Sigmoid colon (tissue), 7 donors: ENCODE results near the gene S1PR4. TPM values are rescaled to one million over a fixed set of nuclear protein-coding genes. Genes with fewer than 3 reads are reported as not detected.
A peak's percentile ranks its signal among the peaks of the same experiment; 100 is the strongest.
"Not testable (repeated sequence)": the region's sequence is repeated elsewhere in the genome, so short reads cannot be mapped to it uniquely, and the experiment has no call there.

ENCODE experiments used
- DNase-seq: peaks from one replicate; pipeline ENCODE4 v3.0.0-alpha.2; 2019
- H3K27ac ChIP-seq, 4 donors: fragments of 200-600 bp; sonication (generic); one replicate each; pipeline ENCODE4 v1.5.1; 2016 to 2019; ENCODE audit warnings: mild to moderate bottlenecking in 1 of 4
- H3K27me3 ChIP-seq, 3 donors: fragments of 200-600 bp; sonication (generic); one replicate each; pipeline ENCODE4 v1.5.1; 2019; ENCODE audit warnings: mild to moderate bottlenecking in 1 of 3
- H3K36me3 ChIP-seq, 4 donors: fragments of 200-600 bp; sonication (generic); one replicate each; pipeline ENCODE4 v1.5.1; 2016 to 2019
- H3K4me1 ChIP-seq, 4 donors: fragments of 200-600 bp; sonication (generic); one replicate each; pipeline ENCODE4 v1.5.1; 2017 to 2019
- H3K4me3 ChIP-seq, 4 donors: fragments of 200-600 bp; sonication (generic); one replicate each; pipeline ENCODE4 v1.5.1; 2017 to 2019; ENCODE audit warnings: mild to moderate bottlenecking in 2 of 4, moderate library complexity in 1 of 4
- H3K9me3 ChIP-seq, 4 donors: fragments of 200-600 bp in 3 of 4; sonication (generic) in 3 of 4; one replicate each; pipeline versions ENCODE4 v1.5.1 to v1.6.1; 2013 to 2019
- EP300 ChIP-seq, 4 donors: sonication (generic); formaldehyde crosslinking; IDR thresholded peaks; one replicate each; pipeline ENCODE4 v1.6.1; 2017; ENCODE audit warnings: antibody characterized with exemption in 4 of 4
- POLR2A ChIP-seq, 2 donors: fragments of 450-650 bp; IDR thresholded peaks; one replicate each; pipeline ENCODE4 v1.6.1; 2016; ENCODE audit warnings: antibody characterized with exemption in 2 of 2, mild to moderate bottlenecking in 2 of 2, moderate library complexity in 2 of 2
- POLR2AphosphoS5 ChIP-seq, 4 donors: sonication (generic); formaldehyde crosslinking; IDR thresholded peaks; one replicate each; pipeline ENCODE4 v1.6.1; 2017; ENCODE audit warnings: antibody characterized with exemption in 4 of 4
- WGBS, 2 donors: extraction: QIAGEN DNeasy Blood & Tissue Kit; methylation state at CpG; one replicate each; pipeline ENCODE4 v1.1.7; 2013; 5-methylcytosine and 5-hydroxymethylcytosine counted together
- intact Hi-C: fragments of 100-400 bp; cut with DNase I; formaldehyde crosslinking; loops from one replicate; pipeline ENCODE4 v1.15.1; 2023
- polyA plus RNA-seq, 3 donors: library from polyadenylated mRNA; stranded (reverse); fragments of 200-250 nt; gene quantifications; one replicate each; pipeline ENCODE4 v1.2.3, GENCODE V29; 2013
- total RNA-seq, 4 donors: library from RNA; depleted of rRNA; stranded (reverse); fragments of >200 nt; gene quantifications; one replicate each; pipeline ENCODE4 v1.1.0, GENCODE V29; 2016
- TF ChIP-seq, protein P1 (sequence below), 4 experiments: fragments of 450-650 bp in 3 of 4; fragments of 200-600 bp in 1 of 4; IDR thresholded peaks; one replicate each; pipeline ENCODE4 v1.5.1; 2016 to 2019; ENCODE audit warnings: antibody characterized with exemption in 4 of 4, mild to moderate bottlenecking in 3 of 4, moderate library complexity in 2 of 4
- donor health status: healthy with polysubstance abuse.
- donor health status: Bipolar disorder and iron deficiency.
- donor health status: healthy.

S1PR4 gene
- total and polyA plus RNA-seq, 7 donors: 0.33 to 24.4 (median 0.60) TPM; not detected in 2

DNA sequence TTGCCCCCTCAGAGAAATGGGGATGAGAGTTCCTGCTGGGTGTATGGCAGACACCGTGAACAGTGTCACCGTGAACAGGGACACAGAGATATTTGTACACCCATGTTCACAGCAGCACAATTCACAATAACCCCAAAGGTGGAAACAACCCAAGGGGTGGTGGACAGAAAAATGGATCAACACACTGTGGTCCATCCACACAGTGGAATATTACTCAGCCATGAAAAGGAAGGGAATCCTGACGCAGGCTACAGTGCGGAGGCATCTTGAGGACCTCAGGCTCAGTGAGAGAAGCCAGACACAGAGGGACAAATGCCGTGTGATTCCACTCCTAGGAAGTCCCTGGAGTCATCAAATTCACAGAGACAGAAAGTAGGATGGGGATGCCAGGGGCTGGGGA is 38.3 kb downstream of the S1PR4 start:
- Histone ChIP-seq H3K27ac (no peak overlapping the region), H3K27me3 (peaks cover 0 to 14% (median 3%) of the 10 kb centered on the region in 3 donors), H3K36me3 (no peaks in the 10 kb centered on the region), H3K4me1 (no peaks in the 10 kb centered on the region), H3K4me3 (no peak overlapping the region), H3K9me3 (no peaks in the 10 kb centered on the region)
- no peak for DNase-seq
- no peak for TF ChIP-seq POLR2AphosphoS5 (IDR thresholded peaks at IDR 0.05)
- TF ChIP-seq POLR2A (IDR thresholded peaks at IDR 0.05): no peak
- intact Hi-C loops: no loop called here
- WGBS, 2 donors: 87 to 88% methylated on average over 5 of the region's 5 CpGs

DNA sequence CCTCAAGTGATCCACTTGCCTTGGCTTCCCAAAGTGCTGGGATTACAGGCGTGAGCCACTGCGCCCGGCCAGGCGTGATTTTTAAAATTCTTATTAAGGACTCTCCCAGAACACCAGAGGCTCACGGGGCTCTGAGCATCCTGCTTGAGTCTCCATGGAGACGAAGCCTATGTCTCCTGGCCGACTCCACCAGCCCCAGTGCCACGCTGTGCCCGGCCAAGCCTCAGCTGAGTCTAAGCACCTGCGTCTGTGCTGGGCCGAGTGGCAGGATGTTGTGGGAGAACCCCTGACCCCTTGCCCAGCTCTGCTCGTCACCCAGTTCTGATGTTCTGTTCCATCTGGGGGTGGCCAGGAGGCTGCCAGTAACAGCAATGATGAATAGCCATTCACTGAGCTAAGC is 42.0 kb downstream of the S1PR4 start:
- no peak for DNase-seq
- Histone ChIP-seq H3K4me1 (peaks cover 0 to 12% (median 6%) of the 10 kb centered on the region in 4 donors), H3K4me3 (no peak overlapping the region), H3K27ac (no peak overlapping the region), H3K36me3 (no peaks in the 10 kb centered on the region), H3K9me3 (no peaks in the 10 kb centered on the region), H3K27me3 (peaks cover 13 to 49% (median 25%) of the 10 kb centered on the region in 3 donors)
- TF ChIP-seq, protein P1, sequence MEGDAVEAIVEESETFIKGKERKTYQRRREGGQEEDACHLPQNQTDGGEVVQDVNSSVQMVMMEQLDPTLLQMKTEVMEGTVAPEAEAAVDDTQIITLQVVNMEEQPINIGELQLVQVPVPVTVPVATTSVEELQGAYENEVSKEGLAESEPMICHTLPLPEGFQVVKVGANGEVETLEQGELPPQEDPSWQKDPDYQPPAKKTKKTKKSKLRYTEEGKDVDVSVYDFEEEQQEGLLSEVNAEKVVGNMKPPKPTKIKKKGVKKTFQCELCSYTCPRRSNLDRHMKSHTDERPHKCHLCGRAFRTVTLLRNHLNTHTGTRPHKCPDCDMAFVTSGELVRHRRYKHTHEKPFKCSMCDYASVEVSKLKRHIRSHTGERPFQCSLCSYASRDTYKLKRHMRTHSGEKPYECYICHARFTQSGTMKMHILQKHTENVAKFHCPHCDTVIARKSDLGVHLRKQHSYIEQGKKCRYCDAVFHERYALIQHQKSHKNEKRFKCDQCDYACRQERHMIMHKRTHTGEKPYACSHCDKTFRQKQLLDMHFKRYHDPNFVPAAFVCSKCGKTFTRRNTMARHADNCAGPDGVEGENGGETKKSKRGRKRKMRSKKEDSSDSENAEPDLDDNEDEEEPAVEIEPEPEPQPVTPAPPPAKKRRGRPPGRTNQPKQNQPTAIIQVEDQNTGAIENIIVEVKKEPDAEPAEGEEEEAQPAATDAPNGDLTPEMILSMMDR (IDR thresholded peaks at IDR 0.05): no peak
- TF ChIP-seq EP300 (IDR thresholded peaks at IDR 0.05) (no peak), POLR2A (IDR thresholded peaks at IDR 0.05) (no peak), POLR2AphosphoS5 (IDR thresholded peaks at IDR 0.05) (no peak)
- intact Hi-C loops: no loop called here
- WGBS, 2 donors: 79 to 82% methylated on average over 12 of the region's 12 CpGs

DNA sequence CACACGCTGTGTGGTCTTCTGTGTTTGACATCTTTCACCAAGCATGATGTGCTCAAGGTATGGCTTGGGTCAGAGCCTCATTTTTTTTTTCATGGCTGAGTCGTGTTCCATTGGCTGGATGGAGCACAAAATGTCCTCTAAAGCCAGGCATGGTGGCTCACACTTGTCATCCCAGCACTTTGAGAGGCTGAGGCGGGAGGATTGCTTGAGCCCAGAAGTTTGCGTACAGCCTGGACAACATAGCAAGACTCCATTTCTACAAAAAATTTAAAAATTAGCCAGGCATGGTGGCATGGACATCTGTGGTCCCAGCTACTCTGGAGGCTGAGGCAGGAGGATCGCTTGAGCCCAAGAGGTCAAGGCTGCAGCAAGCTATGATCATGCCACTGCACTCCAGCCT is 43.0 kb downstream of the S1PR4 start:
- intact Hi-C loops: not testable (repeated sequence)
- WGBS, 2 donors: 85 to 92% methylated on average over 5 of the region's 5 CpGs
- peaks cover 17 to 59% (median 30%) of the 10 kb centered on the region in 3 donors for H3K27me3 ChIP-seq

DNA sequence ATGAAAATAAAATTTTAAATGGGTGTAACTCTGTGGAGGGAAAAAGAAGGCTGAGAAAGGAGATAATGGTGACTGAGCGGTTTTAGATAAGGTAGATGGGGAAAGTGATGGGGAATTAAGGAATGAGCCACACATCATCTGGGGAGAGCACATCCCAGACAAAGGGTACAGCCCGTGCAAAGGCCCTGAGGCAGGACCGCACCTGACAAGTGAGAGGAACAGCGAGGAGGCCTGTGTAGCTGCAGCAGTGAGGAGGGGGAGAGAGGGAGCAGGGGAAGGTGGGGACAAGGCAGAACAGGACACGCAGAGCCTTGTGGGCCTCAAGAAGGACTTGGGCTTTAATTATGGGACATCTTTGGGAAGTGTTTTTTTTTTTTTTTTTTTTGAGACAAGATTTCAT is 44.1 kb downstream of the S1PR4 start:
- no peak for DNase-seq
- WGBS, 2 donors: 86 to 92% methylated on average over 5 of the region's 5 CpGs
- no peaks in the 10 kb centered on the region for H3K9me3 ChIP-seq
- intact Hi-C loops: no loop called here
- no peak overlapping the region for H3K27ac ChIP-seq
- no peak overlapping the region for H3K4me3 ChIP-seq
- H3K27me3 ChIP-seq: peaks cover 17 to 71% (median 38%) of the 10 kb centered on the region in 3 donors
- no peaks in the 10 kb centered on the region for H3K36me3 ChIP-seq
- H3K4me1 ChIP-seq: peaks cover 0 to 12% (median 6%) of the 10 kb centered on the region in 4 donors
- TF ChIP-seq, protein P1 (IDR thresholded peaks at IDR 0.05): no peak
- TF ChIP-seq POLR2AphosphoS5 (IDR thresholded peaks at IDR 0.05): no peak

More for the DNA sequence above, 43.0 kb downstream of the S1PR4 start:
- not testable (repeated sequence) for H3K4me3 ChIP-seq, DNase-seq, H3K36me3 ChIP-seq, H3K27ac ChIP-seq, H3K9me3 ChIP-seq
- H3K4me1 ChIP-seq: peaks cover 0 to 12% (median 6%) of the 10 kb centered on the region in 4 donors

DNA sequence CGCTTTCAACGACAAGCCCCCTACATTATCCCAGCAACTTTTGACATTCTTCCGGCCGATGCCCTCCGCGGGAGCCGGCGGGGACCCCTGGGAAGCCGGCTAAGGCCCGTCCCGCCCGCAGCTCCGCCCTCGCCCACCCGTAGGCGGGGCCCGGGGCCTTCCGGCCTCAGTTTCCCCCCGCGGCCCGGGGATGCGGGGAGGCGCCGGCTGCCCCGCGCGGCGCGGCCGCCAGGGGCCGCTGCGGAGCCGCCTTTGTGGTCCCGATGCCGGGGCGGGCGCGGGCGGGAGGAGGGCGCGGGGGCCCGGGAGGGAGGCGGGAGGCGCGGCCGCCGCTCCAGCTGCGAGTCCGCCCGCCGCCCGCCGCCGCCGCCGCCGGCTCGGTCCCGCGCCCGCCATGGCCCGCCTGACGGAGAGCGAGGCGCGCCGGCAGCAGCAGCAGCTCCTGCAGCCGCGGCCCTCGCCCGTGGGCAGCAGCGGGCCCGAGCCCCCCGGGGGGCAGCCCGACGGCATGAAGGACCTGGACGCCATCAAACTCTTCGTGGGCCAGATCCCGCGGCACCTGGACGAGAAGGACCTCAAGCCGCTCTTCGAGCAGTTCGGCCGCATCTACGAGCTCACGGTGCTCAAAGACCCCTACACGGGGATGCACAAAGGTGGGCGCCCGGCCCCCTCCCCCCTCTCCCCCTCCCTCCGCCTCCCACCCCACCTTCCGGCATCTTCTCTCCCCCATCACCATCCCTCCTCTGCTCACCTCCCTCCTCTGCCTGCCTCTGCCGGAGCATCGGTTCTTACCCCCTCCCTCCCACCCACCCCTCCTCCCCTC is 46.0 kb downstream of the S1PR4 start, which contains the start of gene CELF5:
Gene CELF5 (plus strand): TSS at position 316 of the 823 bp plus-strand sequence. CDS start 79 bp downstream, at position 395.
- no peak for DNase-seq
- TF ChIP-seq, protein P1 (IDR thresholded peaks at IDR 0.05): peak in 1 of 4 experiments; percentile 60
- TF ChIP-seq POLR2A (IDR thresholded peaks at IDR 0.05): no peak
- intact Hi-C loops: no loop called here
- Histone ChIP-seq H3K27ac (no peak within 1 kb of the TSS), H3K9me3 (no peaks in the 10 kb centered on the region), H3K36me3 (no peaks in the 10 kb centered on the region), H3K4me1 (peaks cover 0 to 12% (median 6%) of the 10 kb centered on the region in 4 donors), H3K4me3 (peak within 1 kb of the TSS in 3 of 4 donors; percentile 18 to 31 (median 27)), H3K27me3 (peaks cover 17 to 89% (median 53%) of the 10 kb centered on the region in 3 donors)
- WGBS, 2 donors: 2% methylated on average over 94 of the region's 94 CpGs
